ENCODE data around the gene FAM107A.

FAM107A gene

DNA sequence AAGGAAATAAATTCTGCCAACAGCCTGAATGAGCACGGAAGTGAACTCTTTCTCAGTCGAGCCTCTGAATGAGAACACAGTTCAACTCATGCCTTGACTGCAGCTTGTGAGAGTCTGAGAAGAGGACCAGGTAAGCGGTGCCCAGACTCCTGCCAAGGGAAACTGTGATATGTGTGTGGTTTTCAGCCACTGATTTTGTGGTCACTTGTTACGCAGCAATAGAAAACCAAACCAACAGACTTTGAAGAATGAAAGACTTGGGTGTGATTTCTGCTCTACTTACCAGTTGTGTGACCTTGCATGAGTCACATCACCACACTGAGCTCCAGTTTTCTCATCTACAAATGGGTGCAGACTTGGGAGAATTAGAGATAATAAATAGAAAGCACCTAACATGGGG, 30.6 kb upstream of the FAM107A start:
- Mint-ChIP-seq H3K9me3 (ENCODE audit: low read depth) (no peaks in the 10 kb centered on the region), H3K27ac (no peak overlapping the region), H3K4me3 (no peak overlapping the region), H3K4me1 (ENCODE audit: low read depth) (no peaks in the 10 kb centered on the region), H3K27me3 (peaks cover 6% of the 10 kb centered on the region), H3K36me3 (no peaks in the 10 kb centered on the region)

DNA sequence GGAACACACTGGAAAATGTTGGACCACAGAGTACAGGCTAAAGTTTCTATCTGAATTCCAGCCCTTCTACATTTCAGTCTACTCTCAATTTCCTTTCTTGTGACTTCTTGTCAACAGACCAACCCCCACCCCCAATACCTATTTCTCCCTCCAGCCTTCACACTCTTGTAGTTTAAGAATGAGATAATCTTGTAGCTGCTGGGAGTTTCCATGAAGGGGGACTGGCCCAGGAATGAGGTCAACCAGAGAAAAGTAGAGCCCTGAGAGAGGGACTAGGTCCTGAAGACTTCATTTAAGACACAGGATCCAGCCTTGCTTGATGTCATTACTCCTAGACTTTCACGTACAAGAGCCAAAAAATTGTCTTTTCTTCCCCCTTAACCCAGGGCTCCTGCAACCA, 29.5 kb upstream of the FAM107A start:
- no peaks in the 10 kb centered on the region for H3K4me1 Mint-ChIP-seq (ENCODE audit: low read depth)
- no peaks in the 10 kb centered on the region for H3K9me3 Mint-ChIP-seq (ENCODE audit: low read depth)
- H3K27me3 Mint-ChIP-seq, result peaks cover 6% of the 10 kb centered on the region
- H3K27ac Mint-ChIP-seq, result no peak overlapping the region
- H3K4me3 Mint-ChIP-seq, result no peak overlapping the region
- no peaks in the 10 kb centered on the region for H3K36me3 Mint-ChIP-seq

DNA sequence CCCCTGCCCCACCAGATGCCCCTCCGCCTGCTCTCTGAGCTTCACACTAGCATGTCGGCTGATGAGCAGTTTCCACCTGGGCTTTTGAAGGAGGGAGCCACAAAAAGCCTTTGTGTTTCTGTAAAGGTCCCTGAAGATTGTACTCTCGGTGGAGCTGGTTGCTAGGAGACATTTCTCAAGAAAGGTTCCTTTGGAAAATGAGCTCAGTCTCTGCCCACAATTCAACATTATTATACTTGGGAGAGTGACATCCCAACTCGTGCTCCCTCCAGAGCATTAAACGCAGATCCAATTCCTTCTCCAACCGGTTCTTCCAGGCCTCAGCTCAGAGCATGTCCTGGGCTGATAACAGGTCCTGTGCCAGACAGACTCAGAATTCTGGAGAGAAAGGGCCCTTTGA, 26.8 kb upstream of the FAM107A start:
- H3K4me1 Mint-ChIP-seq (ENCODE audit: low read depth), result no peaks in the 10 kb centered on the region
- H3K27ac Mint-ChIP-seq, result no peak overlapping the region
- no peaks in the 10 kb centered on the region for H3K36me3 Mint-ChIP-seq
- peaks cover 9% of the 10 kb centered on the region for H3K27me3 Mint-ChIP-seq
- H3K9me3 Mint-ChIP-seq (ENCODE audit: low read depth), result no peaks in the 10 kb centered on the region
- H3K4me3 Mint-ChIP-seq, result no peak overlapping the region

DNA sequence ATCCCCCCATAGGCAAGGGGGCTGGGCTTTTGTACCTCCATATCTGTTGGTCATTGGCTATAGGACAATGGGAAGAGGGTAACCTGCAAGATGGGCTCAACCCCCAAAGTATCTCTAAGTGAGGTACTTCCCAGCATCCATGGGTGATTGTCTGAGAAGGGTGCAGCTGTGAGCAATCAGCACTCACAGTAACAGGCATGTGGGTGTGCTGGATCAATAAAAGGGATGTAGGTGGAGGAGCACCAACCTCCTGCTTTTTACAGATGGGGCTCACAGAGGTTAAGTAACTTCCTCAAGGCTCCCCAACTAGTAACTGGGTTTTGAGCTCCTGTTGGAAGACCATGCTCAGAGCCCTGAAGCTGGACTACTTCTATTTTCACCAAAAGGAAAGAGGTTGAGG, 26.4 kb upstream of the FAM107A start:
- H3K4me3 Mint-ChIP-seq, result no peak overlapping the region
- no peaks in the 10 kb centered on the region for H3K36me3 Mint-ChIP-seq
- no peaks in the 10 kb centered on the region for H3K9me3 Mint-ChIP-seq (ENCODE audit: low read depth)
- no peaks in the 10 kb centered on the region for H3K4me1 Mint-ChIP-seq (ENCODE audit: low read depth)
- peaks cover 9% of the 10 kb centered on the region for H3K27me3 Mint-ChIP-seq
- no peak overlapping the region for H3K27ac Mint-ChIP-seq

DNA sequence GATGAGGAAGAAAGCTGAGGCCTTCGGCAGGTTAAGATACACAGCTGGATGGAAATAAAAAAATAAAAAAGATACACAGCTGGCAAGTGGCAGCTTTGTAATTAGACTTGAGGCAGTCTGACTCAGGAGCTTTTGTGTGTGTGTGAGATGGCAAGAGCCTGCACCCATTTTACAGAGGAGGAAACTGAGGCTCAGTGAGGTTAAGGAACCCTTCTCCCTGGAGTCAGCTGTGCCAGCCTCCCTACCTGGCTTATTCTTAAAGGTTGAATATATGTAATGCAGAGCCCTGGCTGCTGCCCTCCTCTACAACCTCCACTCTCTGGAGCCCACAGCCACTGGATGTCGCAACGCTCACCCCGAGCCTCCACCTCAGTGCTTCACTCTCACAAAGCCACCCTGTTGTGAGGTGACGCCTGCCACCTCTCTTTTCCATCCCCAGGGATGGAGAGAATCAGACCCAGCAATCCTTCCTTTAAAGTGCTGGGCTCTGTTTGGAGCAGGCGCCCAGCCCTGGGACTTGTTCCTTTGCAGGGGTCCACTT, 20.6 kb upstream of the FAM107A start:
- Mint-ChIP-seq H3K27ac (no peak overlapping the region), H3K36me3 (no peaks in the 10 kb centered on the region), H3K4me3 (no peak overlapping the region), H3K9me3 (ENCODE audit: low read depth) (no peaks in the 10 kb centered on the region), H3K4me1 (ENCODE audit: low read depth) (no peaks in the 10 kb centered on the region), H3K27me3 (peaks cover 4% of the 10 kb centered on the region)

DNA sequence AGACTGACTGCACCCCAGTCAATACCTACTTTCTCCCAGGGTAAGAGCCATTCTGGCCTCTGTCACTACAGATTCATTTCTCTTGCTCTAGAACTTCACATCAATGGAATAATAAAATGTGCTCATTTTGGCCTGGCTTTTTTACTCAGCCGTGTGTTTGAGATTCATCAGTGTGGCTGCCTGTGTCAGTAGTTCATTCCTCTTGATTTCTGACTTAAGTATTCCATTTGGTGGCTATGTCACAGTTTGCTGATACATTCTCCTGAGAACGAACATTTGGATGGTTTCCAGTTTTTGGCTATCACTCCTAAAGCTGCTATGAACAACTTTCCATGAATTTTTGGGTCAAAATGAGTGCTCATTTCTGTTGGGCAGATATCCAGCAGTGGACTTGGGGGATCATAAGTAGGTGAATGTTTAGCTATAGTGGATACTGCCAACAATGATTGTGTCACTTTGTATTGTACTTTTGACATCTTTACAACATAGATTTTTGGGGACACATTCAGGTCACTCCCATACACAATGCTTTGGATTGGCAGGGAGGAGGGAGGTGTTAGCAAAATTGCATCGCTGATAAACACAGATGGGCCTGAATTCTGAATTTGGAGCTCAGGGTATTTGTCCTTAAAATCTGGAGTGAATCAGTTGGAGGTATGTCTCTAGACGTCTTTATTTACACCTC, 19.8 kb upstream of the FAM107A start:
- no peaks in the 10 kb centered on the region for H3K4me1 Mint-ChIP-seq (ENCODE audit: low read depth)
- H3K36me3 Mint-ChIP-seq, result no peaks in the 10 kb centered on the region
- no peaks in the 10 kb centered on the region for H3K9me3 Mint-ChIP-seq (ENCODE audit: low read depth)
- peaks cover 4% of the 10 kb centered on the region for H3K27me3 Mint-ChIP-seq
- H3K4me3 Mint-ChIP-seq, result no peak overlapping the region
- H3K27ac Mint-ChIP-seq, result no peak overlapping the region

DNA sequence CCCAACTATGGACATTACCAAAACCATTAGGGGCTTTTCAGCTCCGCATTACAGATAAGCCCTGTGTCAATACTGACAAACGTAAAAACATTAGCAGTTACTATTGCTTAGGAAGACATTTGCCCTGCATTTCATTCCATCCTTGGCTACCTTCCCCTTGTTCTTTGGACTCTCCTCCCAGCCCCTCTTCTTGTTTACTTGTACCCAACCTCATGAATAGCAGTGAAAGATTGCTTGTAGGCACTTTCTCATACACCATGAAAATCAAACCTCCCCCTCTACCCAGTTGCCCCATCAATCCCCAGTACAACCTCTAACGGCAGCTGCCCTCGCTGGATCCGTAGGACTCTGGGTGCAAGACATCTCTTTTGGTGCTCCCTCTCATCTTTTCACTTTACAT, 16.9 kb upstream of the FAM107A start:
- Mint-ChIP-seq H3K36me3 (no peaks in the 10 kb centered on the region), H3K27ac (no peak overlapping the region), H3K4me1 (ENCODE audit: low read depth) (no peaks in the 10 kb centered on the region), H3K4me3 (no peak overlapping the region), H3K9me3 (ENCODE audit: low read depth) (no peaks in the 10 kb centered on the region), H3K27me3 (peaks cover 1% of the 10 kb centered on the region)

DNA sequence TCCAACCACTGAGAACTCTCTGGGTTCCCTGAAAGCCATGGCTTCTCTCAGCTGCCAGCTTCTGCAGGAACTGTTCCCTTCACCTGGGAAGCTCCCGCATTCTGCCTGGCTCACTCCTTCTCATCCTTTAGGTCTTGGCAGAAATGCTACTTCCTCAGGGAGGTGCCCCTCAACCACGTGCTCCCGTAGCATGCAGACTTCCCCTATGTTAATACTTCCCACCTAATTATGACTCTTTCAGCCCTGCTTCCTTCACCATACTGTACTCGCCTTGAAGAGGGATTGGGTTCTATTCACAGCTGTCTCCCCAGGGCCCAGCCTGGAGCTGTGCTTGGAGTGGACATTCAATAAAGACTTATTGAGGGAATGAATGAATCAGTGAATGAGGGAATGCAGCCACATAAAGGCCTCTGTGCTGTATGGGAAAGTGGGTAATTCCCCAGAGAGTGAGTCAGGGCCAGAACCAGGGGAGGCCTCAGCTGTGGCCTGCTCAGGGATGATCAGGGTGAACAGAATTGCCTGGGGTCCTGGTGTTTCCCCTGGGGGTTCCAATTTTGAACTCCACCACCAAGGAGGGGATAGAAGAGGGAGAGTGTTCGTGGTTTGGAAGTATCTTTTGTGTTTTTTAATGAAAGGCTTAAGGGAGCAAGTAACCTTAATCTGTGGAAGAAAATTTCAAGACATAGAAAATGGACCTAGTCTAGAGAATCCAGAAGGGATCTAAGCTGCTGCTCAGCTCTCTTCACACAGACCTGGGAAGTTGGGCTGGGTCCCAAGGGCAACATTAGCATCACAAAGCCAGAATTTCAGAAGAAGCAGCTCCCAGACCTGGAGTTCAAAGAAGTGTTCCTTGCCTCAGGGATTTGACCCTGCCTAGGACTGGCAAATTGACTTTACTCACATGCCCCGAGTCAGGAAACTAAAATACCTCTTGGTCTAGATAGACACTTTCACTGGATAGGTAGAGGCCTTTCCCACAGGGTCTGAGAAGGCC, 14.6 kb upstream of the FAM107A start:
- H3K27me3 Mint-ChIP-seq, result peaks cover 13% of the 10 kb centered on the region
- no peak overlapping the region for H3K27ac Mint-ChIP-seq
- peaks cover 1% of the 10 kb centered on the region for H3K4me1 Mint-ChIP-seq (ENCODE audit: low read depth)
- no peaks in the 10 kb centered on the region for H3K36me3 Mint-ChIP-seq
- no peak overlapping the region for H3K4me3 Mint-ChIP-seq
- no peaks in the 10 kb centered on the region for H3K9me3 Mint-ChIP-seq (ENCODE audit: low read depth)

DNA sequence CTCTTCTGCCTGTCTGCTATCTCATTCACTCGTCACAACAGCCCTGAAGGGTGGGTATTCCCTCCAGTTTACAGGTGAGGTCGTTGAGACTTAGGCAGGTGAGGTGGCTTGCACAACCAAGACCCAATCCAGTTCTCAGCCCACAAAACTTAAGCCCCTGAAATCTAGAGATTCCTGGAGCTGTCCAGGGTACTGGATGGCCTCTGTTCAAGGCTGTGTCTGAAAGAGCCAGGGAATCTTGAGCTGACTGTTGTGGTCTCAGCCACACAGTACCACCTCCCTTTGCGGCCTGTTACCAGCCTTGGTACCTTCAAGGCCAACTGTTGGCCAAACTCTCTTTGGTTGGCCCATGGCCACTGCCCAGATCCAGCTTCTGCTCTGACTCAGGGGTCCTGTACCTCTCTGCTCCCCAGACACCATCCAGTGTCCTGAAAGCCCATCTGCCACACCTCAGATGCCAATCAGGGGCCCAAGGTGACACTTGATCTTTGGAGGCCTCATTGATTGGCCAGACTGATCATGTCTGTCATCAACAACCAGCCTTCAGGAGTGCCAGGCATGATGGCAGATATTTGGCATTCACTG, 10.9 kb upstream of the FAM107A start:
- Mint-ChIP-seq H3K4me1 (ENCODE audit: low read depth) (peaks cover 16% of the 10 kb centered on the region), H3K36me3 (no peaks in the 10 kb centered on the region), H3K9me3 (ENCODE audit: low read depth) (no peaks in the 10 kb centered on the region), H3K4me3 (no peak overlapping the region), H3K27me3 (peaks cover 23% of the 10 kb centered on the region), H3K27ac (no peak overlapping the region)

DNA sequence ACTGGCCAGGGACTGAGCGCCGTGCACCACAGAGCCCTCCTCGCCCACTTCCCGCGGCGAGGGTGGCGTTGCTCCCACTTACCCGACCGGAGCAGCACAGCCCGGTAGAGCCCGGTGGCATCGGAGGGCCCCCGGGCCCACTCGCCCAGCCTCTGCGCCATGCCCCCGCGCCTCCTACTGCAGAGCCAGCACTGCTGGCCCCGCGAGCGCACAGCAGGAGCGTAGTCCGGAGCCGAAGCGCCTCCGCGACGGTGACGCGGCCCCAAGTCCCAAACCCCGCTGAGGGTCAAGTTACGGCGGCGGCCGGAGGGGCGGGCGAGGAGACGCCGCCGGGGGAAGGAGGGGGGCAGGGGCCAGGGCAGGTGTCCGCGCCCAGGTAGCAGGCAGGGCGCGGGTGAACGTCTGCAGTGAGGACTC, 9.6 kb upstream of the FAM107A start:
- no peaks in the 10 kb centered on the region for H3K9me3 Mint-ChIP-seq (ENCODE audit: low read depth)
- H3K4me3 Mint-ChIP-seq, result no peak overlapping the region
- H3K27me3 Mint-ChIP-seq, result peaks cover 23% of the 10 kb centered on the region

DNA sequence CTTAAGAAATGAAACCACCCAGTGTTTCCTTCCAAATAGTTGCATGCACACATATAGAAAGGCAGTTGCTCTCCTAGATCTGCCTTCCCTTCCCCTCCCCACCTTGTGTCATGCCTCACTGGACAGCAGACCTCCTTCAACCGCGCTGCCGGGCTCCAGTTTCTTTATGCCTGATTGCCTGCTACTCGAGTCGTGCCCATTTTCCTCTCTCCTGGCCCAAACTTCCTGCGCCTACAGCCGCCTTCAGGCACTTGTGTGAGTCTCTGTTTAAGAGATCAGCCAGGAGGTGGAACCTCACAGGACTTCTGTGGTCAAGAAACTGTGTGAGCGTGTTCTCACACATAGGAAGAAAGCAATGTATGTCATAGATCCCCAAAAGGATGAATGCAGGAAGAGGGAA, 8.8 kb upstream of the FAM107A start:
- Mint-ChIP-seq H3K27me3 (peaks cover 23% of the 10 kb centered on the region), H3K4me1 (ENCODE audit: low read depth) (peaks cover 21% of the 10 kb centered on the region), H3K9me3 (ENCODE audit: low read depth) (no peaks in the 10 kb centered on the region), H3K27ac (peak overlapping the region; percentile 35), H3K36me3 (no peaks in the 10 kb centered on the region), H3K4me3 (peak overlapping the region; percentile 89)

More for the DNA sequence above, 9.6 kb upstream of the FAM107A start:
- no peak overlapping the region for H3K27ac Mint-ChIP-seq
- H3K36me3 Mint-ChIP-seq, result no peaks in the 10 kb centered on the region
- H3K4me1 Mint-ChIP-seq (ENCODE audit: low read depth), result peaks cover 16% of the 10 kb centered on the region

DNA sequence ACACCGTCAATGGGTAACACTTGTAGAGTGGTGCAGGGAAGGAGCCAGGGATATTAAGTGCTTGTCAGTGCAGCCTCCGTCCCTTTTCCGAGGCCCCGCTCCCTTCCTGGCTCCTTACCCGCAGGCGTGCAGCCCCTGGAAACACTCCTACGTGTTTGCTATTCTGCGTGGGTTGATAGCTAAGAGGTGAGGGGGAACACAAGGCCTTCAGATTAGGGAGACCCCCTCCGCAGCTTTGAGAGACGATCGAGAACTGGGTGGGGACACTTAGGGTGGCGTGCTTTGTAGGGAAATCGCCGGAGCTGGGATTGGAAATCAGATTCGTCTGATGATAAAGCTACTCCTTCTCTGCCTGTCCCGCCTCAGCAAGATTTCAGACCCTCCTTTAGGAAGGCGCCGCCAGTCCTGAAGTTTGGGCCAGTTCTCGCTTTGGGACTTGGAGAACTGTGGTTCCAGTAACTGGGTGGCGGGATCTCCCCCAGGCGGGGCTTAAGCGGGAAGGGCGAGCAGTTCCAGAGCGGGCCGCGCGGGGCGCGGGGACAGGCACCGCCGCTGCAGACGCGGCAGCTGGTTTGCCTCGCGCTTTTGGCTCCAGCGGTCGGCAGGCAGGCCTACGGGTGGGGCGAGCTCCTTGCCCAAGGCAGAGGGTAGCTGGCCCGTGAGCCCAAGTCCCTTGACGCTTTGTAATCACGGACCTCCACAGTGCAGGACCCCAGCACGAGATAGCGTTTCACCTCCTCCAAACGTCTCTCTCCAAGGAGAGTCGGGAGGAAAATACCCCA, 8.0 kb upstream of the FAM107A start:
- Mint-ChIP-seq H3K4me1 (ENCODE audit: low read depth) (peaks cover 21% of the 10 kb centered on the region), H3K4me3 (peak overlapping the region; percentile 89), H3K36me3 (no peaks in the 10 kb centered on the region), H3K9me3 (ENCODE audit: low read depth) (no peaks in the 10 kb centered on the region), H3K27me3 (peaks cover 23% of the 10 kb centered on the region), H3K27ac (no peak overlapping the region)

DNA sequence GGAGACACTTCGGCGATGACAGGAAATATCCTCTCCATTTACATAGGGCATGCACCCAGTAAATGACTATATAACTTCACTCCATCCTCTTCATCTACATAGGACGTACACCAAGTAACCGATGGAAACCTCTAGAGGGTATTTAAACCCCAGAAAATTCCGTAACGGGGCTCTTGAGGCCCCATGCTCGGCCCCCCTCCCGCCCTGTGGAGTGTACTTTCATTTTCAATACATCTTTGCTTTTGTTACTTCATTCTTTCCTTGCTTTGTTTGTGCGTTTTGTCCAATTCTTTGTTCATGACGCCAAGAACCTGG, 7.5 kb upstream of the FAM107A start:
- no peaks in the 10 kb centered on the region for H3K36me3 Mint-ChIP-seq
- H3K4me3 Mint-ChIP-seq, result peak overlapping the region; percentile 89
- peaks cover 23% of the 10 kb centered on the region for H3K27me3 Mint-ChIP-seq
- H3K9me3 Mint-ChIP-seq (ENCODE audit: low read depth), result no peaks in the 10 kb centered on the region
- peaks cover 21% of the 10 kb centered on the region for H3K4me1 Mint-ChIP-seq (ENCODE audit: low read depth)
- no peak overlapping the region for H3K27ac Mint-ChIP-seq

DNA sequence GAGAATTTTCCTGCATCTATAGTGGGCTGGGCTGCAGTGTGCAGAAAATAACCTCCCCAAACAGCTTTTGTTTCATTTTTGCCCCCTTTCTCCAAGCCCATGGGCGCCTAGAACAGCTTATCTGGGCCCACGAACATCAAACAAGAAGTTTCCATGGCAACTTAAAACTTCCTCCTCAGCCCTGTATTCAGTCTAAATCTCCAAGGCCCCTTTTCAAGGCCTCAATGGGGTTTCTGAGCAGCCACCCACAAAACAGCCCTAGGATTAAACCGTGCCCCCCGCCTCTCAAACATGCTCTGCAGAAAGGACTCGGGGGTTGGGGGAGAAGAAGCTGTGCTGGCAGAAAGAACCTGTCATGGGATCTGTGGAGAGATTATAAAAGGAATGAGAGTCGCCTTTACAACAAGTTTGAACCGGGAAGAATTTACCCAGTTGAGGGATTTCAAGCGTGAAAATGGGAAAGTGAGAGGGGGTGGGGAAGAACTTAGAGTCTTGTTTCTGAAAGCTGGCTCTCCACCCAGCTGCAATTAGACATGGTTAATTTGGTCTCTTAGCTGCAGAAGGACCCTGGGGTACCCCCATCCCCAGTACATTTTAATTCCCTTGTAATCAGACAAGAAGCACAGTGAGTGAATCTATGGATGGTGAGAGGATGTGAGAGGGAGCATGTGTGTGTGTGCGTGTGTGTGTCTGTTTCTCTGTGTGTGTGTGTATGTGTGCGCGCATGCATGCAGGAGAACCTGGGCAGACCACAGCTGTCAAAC, 4.3 kb upstream of the FAM107A start:
- H3K36me3 Mint-ChIP-seq, result no peaks in the 10 kb centered on the region
- H3K27me3 Mint-ChIP-seq, result peaks cover 14% of the 10 kb centered on the region
- H3K4me1 Mint-ChIP-seq (ENCODE audit: low read depth), result peaks cover 20% of the 10 kb centered on the region

More for the DNA sequence above, 4.3 kb upstream of the FAM107A start:
- Mint-ChIP-seq H3K9me3 (ENCODE audit: low read depth) (no peaks in the 10 kb centered on the region), H3K27ac (no peak overlapping the region), H3K4me3 (no peak overlapping the region)
